ENCODE data around the gene TCN1. TPM values are rescaled to one million over a fixed set of nuclear protein-coding genes. Genes with fewer than 3 reads are reported as not detected.

Gene TCN1
- total and polyA plus RNA-seq, 2 of the 8 experiments (the other 6 are each of a cell fraction or from before 2014, with no cell fraction given) = not detected

DNA sequence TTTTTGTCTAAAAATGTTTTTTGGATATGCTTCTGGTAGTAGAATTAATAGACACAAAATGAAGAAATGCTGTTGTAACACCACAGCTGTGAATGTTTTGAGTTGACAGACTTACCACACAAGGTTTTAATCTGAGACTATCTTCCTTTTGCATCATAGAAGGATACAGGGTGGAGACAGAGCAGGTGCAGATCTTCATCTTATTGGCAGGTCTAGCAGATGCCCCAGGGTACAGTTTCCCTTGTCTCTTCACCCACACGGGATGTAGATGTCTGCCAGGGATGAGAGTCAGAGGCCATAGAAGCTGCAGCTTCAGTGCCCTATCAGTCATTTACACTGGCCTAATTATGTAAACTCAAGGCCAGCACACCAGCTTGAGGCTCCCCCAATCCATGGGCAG lies 13.3 kb upstream of the TCN1 start:
- Histone ChIP-seq H3K27ac (ENCODE audit: low read depth, low read length) (no peak overlapping the region), H3K23me2 (ENCODE audit: low read depth, low read length) (no peaks in the 10 kb centered on the region; the same call in 1 of the 2 replicates), H3K9me3 (ENCODE audit: insufficient read depth in 2 of 2, low read depth in 1 of 2, low read length in 1 of 2) (no peaks in the 10 kb centered on the region), H2BK120ac (replicated peaks; ENCODE audit: low read depth, low read length) (no peak overlapping the region), H2AK5ac (ENCODE audit: low read depth, low read length) (no peak overlapping the region), H2BK12ac (ENCODE audit: low read depth, low read length) (no peak overlapping the region), H2BK5ac (ENCODE audit: low read depth, low read length) (no peak overlapping the region), H4K20me1 (replicated peaks in 1 of 2; ENCODE audit: control insufficient read depth in 1 of 2, insufficient read depth in 2 of 2, low read length in 2 of 2) (no peaks in the 10 kb centered on the region), H2AFZ (ENCODE audit: low read length) (no peak overlapping the region), H3K18ac (ENCODE audit: extremely low read depth, low read length) (no peak overlapping the region), H4K91ac (replicated peaks; ENCODE audit: insufficient read length, low read length) (no peak overlapping the region), H3K9ac (replicated peaks in 1 of 4; ENCODE audit: extremely low read depth in 1 of 4, low read depth in 3 of 4, low read length in 3 of 4) (no peak overlapping the region), H2BK15ac (ENCODE audit: low read length) (no peak overlapping the region), H3K79me1 (ENCODE audit: low read depth, low read length) (no peaks in the 10 kb centered on the region), H3K4ac (replicated peaks; ENCODE audit: insufficient read length, low read depth, low read length) (no peak overlapping the region), H3K4me3 (ENCODE audit: extremely low read depth in 1 of 4, insufficient read depth in 2 of 4, low read depth in 3 of 4, low read length in 4 of 4) (no peak overlapping the region), H3K56ac (replicated peaks; ENCODE audit: insufficient read length, low read depth, low read length) (no peak overlapping the region), H3K23ac (ENCODE audit: insufficient read length) (no peak overlapping the region), H4K8ac (ENCODE audit: extremely low read depth, insufficient read depth, low read length) (no peak overlapping the region), H3K27me3 (replicated peaks in 1 of 4; ENCODE audit: control insufficient read depth in 3 of 4, extremely low read depth in 1 of 4, insufficient read depth in 3 of 4, low read length in 3 of 4) (no peaks in the 10 kb centered on the region), H3K14ac (ENCODE audit: insufficient read length) (no peak overlapping the region), H4K5ac (ENCODE audit: insufficient read length, low read depth, low read length) (no peak overlapping the region), H3K36me3 (ENCODE audit: control insufficient read depth in 2 of 4, insufficient read depth in 4 of 4, low read length in 3 of 4) (no peaks in the 10 kb centered on the region), H3K4me1 (replicated peaks in 1 of 4; ENCODE audit: control insufficient read depth in 3 of 4, insufficient read depth in 4 of 4, low read length in 3 of 4) (peaks cover 0 to 9% (median under 1%) of the 10 kb centered on the region in 4 experiments; a peak in 1 of 7 replicates), H2BK20ac (ENCODE audit: low read length) (no peak overlapping the region), H3K4me2 (ENCODE audit: insufficient read depth in 1 of 2, low read depth in 2 of 2, low read length in 2 of 2) (no peak overlapping the region), H3K79me2 (ENCODE audit: control insufficient read depth in 1 of 2, insufficient read depth in 2 of 2, low read length in 2 of 2) (no peaks in the 10 kb centered on the region)
- no peak for DNase-seq (ENCODE audit: low read depth in 1 of 2, low spot score in 2 of 2)
- 92% methylated on average over 1 of the region's 1 CpG; no CpG with 5 or more reads in 1 of the 2 experiments for WGBS, 2 experiments (ENCODE audit: extremely low coverage in 1 of 2, insufficient coverage in 1 of 2, insufficient read length in 1 of 2, insufficient replicate concordance in 2 of 2, low coverage in 1 of 2, low lambda C conversion rate in 2 of 2, missing lambda C conversion rate in 1 of 2)
- ChIA-PET CTCF (ENCODE audit: partially characterized antibody) (no interaction called here), POLR2A (ENCODE audit: partially characterized antibody) (no interaction called here)
- FAIRE-seq = no peak
- no peak for TF ChIP-seq TCF12 (IDR thresholded peaks at IDR 0.05; ENCODE audit: low read depth, low read length)

Data from H1 (cell line).